Activated effector memory CD4-positive, alpha-beta T cell treated with Interleukin-2 at 50 U/mL for 16 hours (primary cell): ENCODE measurements around the gene MMD2.
"Not testable (repeated sequence)": the region's sequence is repeated elsewhere in the genome, so short reads cannot be mapped to it uniquely, and the experiment has no call there.

Experiments
- DNase-seq: peaks from one replicate; pipeline ENCODE4 v3.0.0-alpha.2; 2020

The MMD2 gene

GRCh38 chr7:4958477-4959301 is at the start of gene MMD2:
MMD2 (minus strand) TSS chr7:4959187; CDS start chr7:4959017, 170 bp downstream.
- no peak for DNase-seq

- no peak for DNase-seq
Measured at GRCh38 chr7:5005066-5005465, 46.1 kb upstream of the MMD2 start.

- DNase-seq, result no peak
Measured at GRCh38 chr7:5001911-5002310, 42.9 kb upstream of the MMD2 start.

GRCh38 chr7:5001003-5001402 is 42.0 kb upstream of the MMD2 start:
- no peak for DNase-seq

- DNase-seq, result no peak
Measured at GRCh38 chr7:4999369-4999950, 40.5 kb upstream of the MMD2 start.

GRCh38 chr7:4998910-4999309 is 39.9 kb upstream of the MMD2 start:
- DNase-seq, result no peak

- DNase-seq, result no peak
Measured at GRCh38 chr7:4998244-4998643, 39.3 kb upstream of the MMD2 start.

- DNase-seq, result no peak
Measured at GRCh38 chr7:4996696-4997222, 37.8 kb upstream of the MMD2 start.

GRCh38 chr7:4995429-4995969 is 36.5 kb upstream of the MMD2 start:
- no peak for DNase-seq

- no peak for DNase-seq
Measured at GRCh38 chr7:4993471-4993870, 34.5 kb upstream of the MMD2 start.

- DNase-seq, result not testable (repeated sequence)
Measured at GRCh38 chr7:4982741-4983140, 23.8 kb upstream of the MMD2 start.

- not testable (repeated sequence) for DNase-seq
Measured at GRCh38 chr7:4981295-4981890, 22.4 kb upstream of the MMD2 start.

- DNase-seq, result not testable (repeated sequence)
Measured at GRCh38 chr7:4975626-4976025, 16.6 kb upstream of the MMD2 start.

GRCh38 chr7:4973728-4974198 is 14.8 kb upstream of the MMD2 start:
- peak; percentile 93 for DNase-seq

- DNase-seq, result not testable (repeated sequence)
Measured at GRCh38 chr7:4972446-4972845, 13.5 kb upstream of the MMD2 start.

- DNase-seq, result no peak
Measured at GRCh38 chr7:4965295-4966022, 6.5 kb upstream of the MMD2 start.

- DNase-seq, result no peak
Measured at GRCh38 chr7:4964506-4964905, 5.5 kb upstream of the MMD2 start.

- DNase-seq, result no peak
Measured at GRCh38 chr7:4962872-4963775, 4.1 kb upstream of the MMD2 start.

- no peak for DNase-seq
Measured at GRCh38 chr7:4960363-4960762, 1.4 kb upstream of the MMD2 start.

GRCh38 chr7:4959893-4960292 is 906 bp upstream of the MMD2 start:
- no peak for DNase-seq

GRCh38 chr7:4959306-4959705 is 319 bp upstream of the MMD2 start:
- DNase-seq, result no peak
